AG10803 (cell line): ENCODE data around the gene LMAN1L.
A peak's percentile ranks its signal among the peaks of the same experiment; 100 is the strongest.

Experiments
- DNase-seq: peaks from one replicate; pipeline ENCODE4 v3.0.0; 2010; ENCODE audit warnings: low read depth
- H3K4me3 ChIP-seq: 2 replicates; pipeline ENCODE4 v1.5.1; 2011; ENCODE audit warnings: mild to moderate bottlenecking, low read length, control low read depth
- TF ChIP-seq, protein P1 (sequence below): conservative IDR thresholded peaks from 2 replicates; pipeline ENCODE4 v1.5.1; 2011; ENCODE audit warnings: mild to moderate bottlenecking, low read length, control low read depth, inconsistent platforms

The LMAN1L gene

DNA sequence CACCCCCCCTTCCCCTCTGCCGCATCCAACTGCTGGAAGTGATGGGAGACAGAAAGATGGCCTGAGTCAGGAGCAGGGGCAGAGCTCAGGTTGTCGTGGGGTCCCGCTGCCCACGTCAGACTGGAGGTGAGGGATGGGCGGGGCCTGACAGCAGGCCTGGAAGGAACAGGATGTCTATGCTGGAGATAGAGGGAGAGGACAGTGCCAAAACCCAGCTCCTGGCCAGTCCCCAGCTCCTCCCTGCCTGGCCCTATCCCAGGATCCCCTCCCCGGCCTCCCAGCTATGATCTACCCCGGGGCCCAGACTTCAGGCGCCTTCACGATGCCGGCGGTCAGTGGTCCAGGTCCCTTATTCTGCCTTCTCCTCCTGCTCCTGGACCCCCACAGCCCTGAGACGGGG is at the start of gene LMAN1L:
TSS of gene LMAN1L (plus strand) at position 303 of the 400 bp plus-strand sequence. CDS start at position 323, 20 bp downstream.
- no peak for DNase-seq
- TF ChIP-seq, protein P1, sequence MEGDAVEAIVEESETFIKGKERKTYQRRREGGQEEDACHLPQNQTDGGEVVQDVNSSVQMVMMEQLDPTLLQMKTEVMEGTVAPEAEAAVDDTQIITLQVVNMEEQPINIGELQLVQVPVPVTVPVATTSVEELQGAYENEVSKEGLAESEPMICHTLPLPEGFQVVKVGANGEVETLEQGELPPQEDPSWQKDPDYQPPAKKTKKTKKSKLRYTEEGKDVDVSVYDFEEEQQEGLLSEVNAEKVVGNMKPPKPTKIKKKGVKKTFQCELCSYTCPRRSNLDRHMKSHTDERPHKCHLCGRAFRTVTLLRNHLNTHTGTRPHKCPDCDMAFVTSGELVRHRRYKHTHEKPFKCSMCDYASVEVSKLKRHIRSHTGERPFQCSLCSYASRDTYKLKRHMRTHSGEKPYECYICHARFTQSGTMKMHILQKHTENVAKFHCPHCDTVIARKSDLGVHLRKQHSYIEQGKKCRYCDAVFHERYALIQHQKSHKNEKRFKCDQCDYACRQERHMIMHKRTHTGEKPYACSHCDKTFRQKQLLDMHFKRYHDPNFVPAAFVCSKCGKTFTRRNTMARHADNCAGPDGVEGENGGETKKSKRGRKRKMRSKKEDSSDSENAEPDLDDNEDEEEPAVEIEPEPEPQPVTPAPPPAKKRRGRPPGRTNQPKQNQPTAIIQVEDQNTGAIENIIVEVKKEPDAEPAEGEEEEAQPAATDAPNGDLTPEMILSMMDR: no peak

DNA sequence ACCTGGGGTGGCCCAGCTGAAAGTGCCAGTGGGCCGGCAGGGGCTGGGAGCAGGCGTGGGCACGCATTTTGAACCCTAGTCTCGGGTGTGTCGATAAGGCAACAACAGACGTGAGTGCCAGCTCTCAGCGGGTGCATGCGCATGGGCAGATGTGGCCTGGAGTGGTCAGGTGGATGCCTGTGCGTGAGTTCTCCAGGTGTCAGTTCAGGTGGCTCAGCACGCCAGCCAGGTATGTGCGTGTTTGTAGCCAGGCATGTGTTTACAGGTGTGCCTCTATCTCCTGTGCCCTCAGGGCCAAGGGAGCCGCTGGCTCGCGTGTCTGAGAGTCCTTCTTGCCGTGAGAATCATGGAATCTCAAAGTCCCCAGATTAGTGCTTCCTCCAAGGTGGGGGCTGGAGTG is 49.2 kb upstream of the LMAN1L start:
- TF ChIP-seq, protein P1: no peak
- DNase-seq: no peak
- no peak overlapping the region for H3K4me3 ChIP-seq

More for the DNA sequence above, at the start of gene LMAN1L:
- H3K4me3 ChIP-seq: no peak within 1 kb of the TSS

DNA sequence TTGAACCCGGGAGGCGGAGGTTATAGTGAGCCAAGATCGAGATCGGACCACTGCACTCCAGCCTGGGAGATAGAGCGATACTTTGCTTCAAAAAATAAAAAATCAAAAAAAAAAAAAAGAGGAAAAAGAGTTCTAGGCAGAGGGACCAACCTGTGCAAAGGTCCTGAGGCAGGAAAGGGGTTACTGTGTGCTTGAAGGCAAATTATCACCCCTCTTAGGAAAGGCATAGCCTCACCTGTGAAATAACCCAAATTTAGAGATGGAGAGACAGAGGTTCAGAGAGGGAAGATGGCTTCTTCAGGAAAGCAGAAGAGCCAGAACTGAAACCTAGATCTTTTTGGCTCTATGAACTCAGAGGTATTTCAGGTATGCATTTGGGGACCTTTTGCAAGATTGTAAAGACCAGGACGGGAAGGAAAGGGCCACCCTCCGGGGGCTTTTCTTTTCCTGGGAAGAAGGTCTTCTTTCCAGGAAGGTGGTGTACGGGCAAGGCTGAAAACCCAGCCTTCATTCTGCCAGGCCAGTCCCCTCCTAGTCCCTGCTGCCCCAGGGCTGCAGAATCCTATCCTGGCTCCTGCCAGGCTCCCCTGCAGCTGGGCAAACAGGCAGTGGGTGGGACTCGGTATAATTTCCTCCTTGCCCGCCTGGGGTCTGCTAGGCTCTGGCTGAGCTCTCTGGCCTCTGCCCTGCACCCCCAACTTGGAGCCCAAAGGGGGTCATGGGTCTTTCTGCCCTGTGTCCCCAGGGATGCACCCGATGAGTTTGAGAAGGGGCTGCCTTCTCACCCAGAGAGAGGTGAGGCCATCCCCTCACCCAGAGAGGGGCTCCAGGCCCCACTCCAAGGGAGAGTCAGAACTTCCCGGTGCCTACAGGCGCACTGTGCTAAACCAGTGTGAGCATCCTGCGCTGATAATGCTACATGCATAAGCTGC is 45.2 kb upstream of the LMAN1L start:
- DNase-seq: no peak
- H3K4me3 ChIP-seq: no peak overlapping the region
- TF ChIP-seq, protein P1: no peak

DNA sequence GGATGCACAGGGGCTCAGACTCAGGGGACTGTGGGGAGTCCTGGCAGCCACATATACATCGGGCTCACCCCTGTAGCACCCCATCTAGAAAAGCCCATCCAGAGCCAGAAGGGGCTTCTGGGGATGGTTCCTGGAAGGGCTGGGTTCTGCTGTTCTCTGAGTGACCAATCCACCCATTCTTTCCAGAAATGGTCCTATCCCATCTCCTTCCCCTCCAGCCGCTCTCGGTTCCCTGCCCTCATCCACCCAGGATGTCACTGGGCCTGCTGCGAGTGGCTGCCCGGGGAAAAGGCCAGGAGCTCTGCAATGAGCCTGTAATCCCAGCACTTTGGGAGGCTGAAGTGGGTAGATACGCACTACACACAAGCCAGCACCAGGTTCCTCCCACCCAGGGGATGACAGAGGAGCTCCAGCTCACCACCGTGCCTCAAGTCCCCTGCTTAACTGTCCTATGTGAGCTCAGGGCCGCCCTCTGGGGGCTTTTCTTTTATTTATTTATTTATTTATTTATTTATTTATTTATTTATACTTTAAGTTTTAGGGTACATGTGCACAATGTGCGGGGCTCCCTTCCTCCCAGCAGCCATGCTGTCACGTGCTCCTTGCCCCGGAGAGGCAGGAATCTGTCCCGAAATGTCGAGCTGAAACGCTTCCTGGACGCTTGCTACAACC is 44.4 kb upstream of the LMAN1L start:
- no peak for DNase-seq
- H3K4me3 ChIP-seq: peak overlapping the region; percentile 20; the same call in 1 of the 2 replicates
- TF ChIP-seq, protein P1: no peak

DNA sequence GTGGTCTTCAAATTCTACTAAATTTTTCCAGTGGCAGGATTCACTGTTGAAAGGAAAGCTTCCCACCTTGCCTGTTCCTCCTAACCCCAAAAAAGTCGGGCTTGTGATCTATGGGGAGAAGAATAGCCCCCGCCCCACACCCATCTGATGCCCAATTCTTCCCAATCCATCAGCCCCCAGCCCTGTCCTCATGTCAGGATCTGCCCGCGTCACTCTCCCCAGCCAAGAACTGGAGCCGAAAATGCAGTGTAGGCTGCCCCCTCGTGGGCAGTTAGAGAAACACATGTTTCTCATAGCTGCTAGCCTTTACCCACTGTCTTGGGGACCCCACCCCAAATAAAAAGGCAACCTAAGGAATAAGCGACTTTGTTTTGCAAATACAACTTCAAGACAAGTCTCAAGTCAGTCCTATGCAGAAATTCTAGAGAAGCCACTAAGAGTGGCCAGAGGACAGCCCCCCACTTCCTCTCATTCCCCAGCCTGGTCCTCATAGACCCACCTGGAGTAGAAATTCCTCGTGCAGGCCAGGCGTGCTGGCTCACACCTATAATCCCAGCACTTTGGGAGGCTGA is 43.8 kb upstream of the LMAN1L start:
- TF ChIP-seq, protein P1: peak; percentile 72
- H3K4me3 ChIP-seq: peak overlapping the region; percentile 20
- peak; percentile 23 for DNase-seq

DNA sequence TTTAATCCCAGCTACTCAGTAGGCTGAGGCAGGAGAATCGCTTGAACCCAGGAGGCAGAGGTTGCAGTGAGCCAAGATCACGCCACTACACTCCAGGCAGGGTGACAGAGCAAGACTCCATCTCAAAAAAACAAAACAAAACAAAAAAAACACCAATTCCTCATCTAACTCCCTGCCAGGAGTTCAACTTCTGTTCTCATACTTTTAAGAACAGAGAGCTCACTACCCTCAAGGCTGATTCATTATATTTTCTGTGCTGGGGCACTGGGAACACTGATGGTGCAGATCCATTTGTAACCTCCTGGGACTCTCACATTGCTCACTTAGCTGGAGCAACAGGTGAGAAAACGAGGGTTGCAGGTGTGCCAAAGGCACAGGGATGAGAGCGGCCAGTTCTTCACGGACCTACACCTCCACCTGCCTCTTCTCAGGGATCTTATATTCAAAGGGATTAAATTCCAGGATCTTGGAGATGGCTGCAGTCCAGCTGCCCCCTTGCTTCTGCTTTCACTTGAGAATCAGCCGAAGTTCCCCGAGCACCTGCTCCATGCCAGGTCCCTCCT is 43.1 kb upstream of the LMAN1L start:
- no peak overlapping the region for H3K4me3 ChIP-seq
- TF ChIP-seq, protein P1: 0 out of 2 replicates have a peak, but pooled peaks have one; percentile 0
- no peak for DNase-seq
